ENCODE results near the gene PCDHGB5. TPM values are rescaled to one million over a fixed set of nuclear protein-coding genes. Genes with fewer than 3 reads are reported as not detected.

The PCDHGB5 gene
- total and polyA plus RNA-seq, 2 donors (not counting 3 experiments of a cell fraction or from before 2014, with no cell fraction given): 10.1 to 14.4 TPM

DNA sequence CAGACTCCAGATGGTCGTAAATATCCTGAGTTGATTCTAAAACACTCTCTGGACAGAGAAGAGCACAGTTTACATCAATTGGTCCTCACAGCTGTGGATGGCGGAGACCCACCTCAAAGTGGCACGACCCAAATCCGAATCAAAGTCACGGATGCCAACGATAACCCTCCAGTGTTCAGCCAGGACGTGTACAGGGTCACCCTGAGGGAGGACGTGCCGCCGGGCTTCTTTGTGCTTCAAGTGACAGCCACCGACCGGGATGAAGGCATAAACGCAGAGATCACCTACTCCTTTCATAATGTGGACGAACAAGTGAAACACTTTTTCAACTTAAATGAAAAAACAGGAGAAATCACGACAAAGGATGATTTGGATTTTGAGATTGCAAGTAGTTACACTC is 37.1 kb upstream of the PCDHGB5 start:
- Histone ChIP-seq H3K9me1 (replicated peaks; ENCODE audit: control insufficient read depth, extremely low read depth, insufficient read depth, low read length) (no peaks in the 10 kb centered on the region), H2AFZ (ENCODE audit: low read depth, low read length) (no peak overlapping the region), H3K9ac (replicated peaks; ENCODE audit: extremely low read depth, insufficient read depth, low read length) (no peak overlapping the region), H3K27ac (ENCODE audit: insufficient read depth, low read depth, low read length) (no peak overlapping the region), H3K4me1 (ENCODE audit: control insufficient read depth, extremely low read depth, insufficient read depth, low read length) (no peaks in the 10 kb centered on the region), H4K20me1 (replicated peaks; ENCODE audit: control insufficient read depth, extremely low read depth, insufficient read depth, low read length) (no peaks in the 10 kb centered on the region), H3K4me3 (replicated peaks in 1 of 3; ENCODE audit: insufficient read depth in 1 of 3, low read depth in 1 of 3, low read length in 3 of 3) (no peak overlapping the region), H3K9me3 (replicated peaks; ENCODE audit: control insufficient read depth, insufficient read depth, low read length) (peaks cover 2% of the 10 kb centered on the region), H3K36me3 (ENCODE audit: control insufficient read depth in 2 of 2, extremely low read depth in 1 of 2, insufficient read depth in 2 of 2, low read length in 2 of 2) (no peaks in the 10 kb centered on the region), H3K4me2 (ENCODE audit: insufficient read depth, low read length) (no peak overlapping the region), H3K79me2 (ENCODE audit: control insufficient read depth, insufficient read depth, low read length) (no peaks in the 10 kb centered on the region), H3K27me3 (ENCODE audit: control insufficient read depth in 2 of 2, insufficient read depth in 2 of 2, low read length in 2 of 2) (peaks cover 51 to 69% of the 10 kb centered on the region in 2 experiments)
- ChIA-PET CTCF (interaction anchor here (0.7 to 1.3 kb wide), 8 partner anchors 10 to 203 kb away, joined by 3 to 5 read pairs (median 3); partner anchors contain the start of genes PCDHGA11, PCDHGA12 and PCDHGB1), POLR2A (no interaction called here)
- intact Hi-C loops (cut with micrococcal nuclease): no loop called here
- FAIRE-seq: no peak
- dilution Hi-C loops (cut with MboI; ENCODE audit: extremely low pct_ligation_motif_present, low sequenced_read_pairs): no loop called here
- no peak for DNase-seq (ENCODE audit: low read depth, low spot score)
- BruUV-seq (replicated peaks): no TSS peak
- TF ChIP-seq EZH2 (IDR thresholded peaks at IDR 0.05; ENCODE audit: borderline replicate concordance, low read depth, low read length, severe bottlenecking) (peak; percentile 0), FOS (IDR thresholded peaks at IDR 0.05; ENCODE audit: borderline replicate concordance, insufficient read depth, low read length) (no peak), JUN (IDR thresholded peaks at IDR 0.05; ENCODE audit: borderline replicate concordance, insufficient read depth, insufficient read length, low read depth) (no peak)

GRCh38 chr5:141362719-141363118 is 35.0 kb upstream of the PCDHGB5 start:
- no peaks in the 10 kb centered on the region for H3K9me1 ChIP-seq (replicated peaks; ENCODE audit: control insufficient read depth, extremely low read depth, insufficient read depth, low read length)
- no peak overlapping the region for H2AFZ ChIP-seq (ENCODE audit: low read depth, low read length)
- no peaks in the 10 kb centered on the region for H3K36me3 ChIP-seq (ENCODE audit: control insufficient read depth in 2 of 2, extremely low read depth in 1 of 2, insufficient read depth in 2 of 2, low read length in 2 of 2)
- DNase-seq (ENCODE audit: low read depth, low spot score) (no peak), FAIRE-seq (no peak)
- TF ChIP-seq GATA2 (IDR thresholded peaks at IDR 0.05; ENCODE audit: insufficient read depth, insufficient read length, low read depth, low read length) (no peak), POLR2A (IDR thresholded peaks at IDR 0.05; ENCODE audit: low read depth, low read length) (no peak), JUN (IDR thresholded peaks at IDR 0.05; ENCODE audit: borderline replicate concordance, insufficient read depth, insufficient read length, low read depth) (no peak), MYC (IDR thresholded peaks at IDR 0.05; ENCODE audit: low read depth, low read length) (no peak), POLR2AphosphoS5 (IDR thresholded peaks at IDR 0.05; ENCODE audit: insufficient read depth, low read depth, low read length) (no peak), EZH2 (IDR thresholded peaks at IDR 0.05; ENCODE audit: borderline replicate concordance, low read depth, low read length, severe bottlenecking) (no peak), FOS (IDR thresholded peaks at IDR 0.05; ENCODE audit: borderline replicate concordance, insufficient read depth, low read length) (no peak)
- TF ChIP-seq, protein P1, sequence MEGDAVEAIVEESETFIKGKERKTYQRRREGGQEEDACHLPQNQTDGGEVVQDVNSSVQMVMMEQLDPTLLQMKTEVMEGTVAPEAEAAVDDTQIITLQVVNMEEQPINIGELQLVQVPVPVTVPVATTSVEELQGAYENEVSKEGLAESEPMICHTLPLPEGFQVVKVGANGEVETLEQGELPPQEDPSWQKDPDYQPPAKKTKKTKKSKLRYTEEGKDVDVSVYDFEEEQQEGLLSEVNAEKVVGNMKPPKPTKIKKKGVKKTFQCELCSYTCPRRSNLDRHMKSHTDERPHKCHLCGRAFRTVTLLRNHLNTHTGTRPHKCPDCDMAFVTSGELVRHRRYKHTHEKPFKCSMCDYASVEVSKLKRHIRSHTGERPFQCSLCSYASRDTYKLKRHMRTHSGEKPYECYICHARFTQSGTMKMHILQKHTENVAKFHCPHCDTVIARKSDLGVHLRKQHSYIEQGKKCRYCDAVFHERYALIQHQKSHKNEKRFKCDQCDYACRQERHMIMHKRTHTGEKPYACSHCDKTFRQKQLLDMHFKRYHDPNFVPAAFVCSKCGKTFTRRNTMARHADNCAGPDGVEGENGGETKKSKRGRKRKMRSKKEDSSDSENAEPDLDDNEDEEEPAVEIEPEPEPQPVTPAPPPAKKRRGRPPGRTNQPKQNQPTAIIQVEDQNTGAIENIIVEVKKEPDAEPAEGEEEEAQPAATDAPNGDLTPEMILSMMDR (IDR thresholded peaks at IDR 0.05; ENCODE audit: extremely low read depth in 1 of 2, insufficient read depth in 1 of 2, low read depth in 1 of 2, low read length in 2 of 2): no peak
- TF ChIP-seq, protein P2, sequence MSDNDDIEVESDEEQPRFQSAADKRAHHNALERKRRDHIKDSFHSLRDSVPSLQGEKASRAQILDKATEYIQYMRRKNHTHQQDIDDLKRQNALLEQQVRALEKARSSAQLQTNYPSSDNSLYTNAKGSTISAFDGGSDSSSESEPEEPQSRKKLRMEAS (IDR thresholded peaks at IDR 0.05; ENCODE audit: insufficient read depth, insufficient read length): no peak
- CTCF ChIA-PET: interaction anchor here (1.0 kb wide), 1 partner anchor 18 kb away, joined by 3 read pairs; no protein-coding TSS in a partner anchor
- H3K9me3 ChIP-seq (replicated peaks; ENCODE audit: control insufficient read depth, insufficient read depth, low read length): peaks cover 2% of the 10 kb centered on the region
- BruUV-seq (replicated peaks): no TSS peak
- peaks cover 51 to 74% of the 10 kb centered on the region in 2 experiments for H3K27me3 ChIP-seq (ENCODE audit: control insufficient read depth in 2 of 2, insufficient read depth in 2 of 2, low read length in 2 of 2)
- no peak overlapping the region for H3K9ac ChIP-seq (replicated peaks; ENCODE audit: extremely low read depth, insufficient read depth, low read length)
- no peaks in the 10 kb centered on the region for H4K20me1 ChIP-seq (replicated peaks; ENCODE audit: control insufficient read depth, extremely low read depth, insufficient read depth, low read length)
- H3K4me3 ChIP-seq (replicated peaks in 1 of 3; ENCODE audit: insufficient read depth in 1 of 3, low read depth in 1 of 3, low read length in 3 of 3): no peak overlapping the region
- no peak overlapping the region for H3K4me2 ChIP-seq (ENCODE audit: insufficient read depth, low read length)
- dilution Hi-C loops (cut with MboI; ENCODE audit: extremely low pct_ligation_motif_present, low sequenced_read_pairs) (no loop called here), intact Hi-C loops (cut with micrococcal nuclease) (no loop called here)
- POLR2A ChIA-PET: no interaction called here
- no peaks in the 10 kb centered on the region for H3K4me1 ChIP-seq (ENCODE audit: control insufficient read depth, extremely low read depth, insufficient read depth, low read length)
- no peak overlapping the region for H3K27ac ChIP-seq (ENCODE audit: insufficient read depth, low read depth, low read length)
- no peaks in the 10 kb centered on the region for H3K79me2 ChIP-seq (ENCODE audit: control insufficient read depth, insufficient read depth, low read length)
